ENCODE data around the gene ANO7.

- TF ChIP-seq EZH2 (IDR thresholded peaks at IDR 0.05; ENCODE audit: borderline replicate concordance, insufficient read depth, low read length, poor library complexity, severe bottlenecking) (no peak), CTCF (IDR thresholded peaks at IDR 0.05; ENCODE audit: poor library complexity, severe bottlenecking) (peak; percentile 8), SMC3 (conservative IDR thresholded peaks at IDR 0.05; ENCODE audit: poor library complexity) (peak; percentile 16), POLR2AphosphoS5 (IDR thresholded peaks at IDR 0.05) (peak; percentile 53), REST (IDR thresholded peaks at IDR 0.05; ENCODE audit: borderline replicate concordance) (no peak), EP300 (conservative IDR thresholded peaks at IDR 0.05; ENCODE audit: poor library complexity, severe bottlenecking) (no peak)
These were observed 39.4 kb upstream of the ANO7 start, which contains the start of gene PASK for GRCh38 chr2:241148891-241149674.

Measured in neural cell (in vitro differentiated cells).